HCT116 (cell line): ENCODE measurements around the gene NFIA. TPM values are rescaled to one million over a fixed set of nuclear protein-coding genes. Genes with fewer than 3 reads are reported as not detected.

Experiments used
- ATAC-seq: fragments of 200-7000 bp; cut with Tn5 transposase; 2 replicates; pipeline ENCODE4 v1.9.1; 2020; ENCODE audit warnings: mild to moderate bottlenecking, moderate library complexity
- BruUV-seq: library from RNA; stranded (reverse); fragments of 400-500 nt; replicated peaks from 2 replicates; lab custom pipeline; 2021; lab: Mats Ljungman, UMichigan
- CTCF ChIA-PET: fragments of 300-600 bp; sonication (Branson Sonifier 250); formaldehyde crosslinking; loops from one replicate; lab custom pipeline; 2021; ENCODE audit warnings: antibody characterized with exemption; lab: Charles Lee
- POLR2A ChIA-PET: fragments of 300-600, 350-600 bp; sonication (Branson Sonifier 250); formaldehyde crosslinking; loops from one replicate; lab custom pipeline; 2021; ENCODE audit warnings: antibody characterized with exemption; lab: Charles Lee
- RAD21 ChIA-PET, 2 experiments: fragments of 300-600 bp; sonication (Branson Sonifier 250); formaldehyde crosslinking; loops; one replicate each; lab custom pipeline; 2023; ENCODE audit warnings: low total read pairs in 2 of 2; ENCODE audit not compliant: uncharacterized antibody in 2 of 2, unreplicated experiment in 2 of 2, low non-redundant PET in 1 of 2; lab: Charles Lee
- DNase-seq: peaks from one replicate; pipeline ENCODE4 v3.0.0-alpha.2; 2010; ENCODE audit warnings: low read depth, low spot score
- H2AFZ ChIP-seq: fragments of 200-600 bp; shearing (Covaris generic), sonication (generic); 2 replicates; pipeline ENCODE4 v1.6.1; 2017; ENCODE audit warnings: low read depth, mixed run types, mixed read lengths, antibody characterized with exemption, low read length; ENCODE audit not compliant: poor library complexity, severe bottlenecking
- H3K27ac ChIP-seq: 2 replicates; pipeline ENCODE4 v1.5.1; 2012; ENCODE audit warnings: low read depth, low read length
- H3K27me3 ChIP-seq: fragments of 200-600 bp; sonication (generic); 2 replicates; pipeline ENCODE4 v1.6.1; 2016; ENCODE audit warnings: mixed run types, low read length, mixed read lengths; ENCODE audit not compliant: insufficient read depth
- H3K36me3 ChIP-seq, 2 experiments: fragments of 200-500 bp in 1 of 2; fragments of 200-600 bp in 1 of 2; sonication (Bioruptor generic) in 1 of 2; sonication (generic) in 1 of 2; 2 replicates each; pipeline versions ENCODE4 v1.5.1 to v1.6.1; 2014 to 2016; ENCODE audit warnings: low read length in 2 of 2, inconsistent platforms in 1 of 2, mixed read lengths in 1 of 2, mixed run types in 1 of 2; ENCODE audit not compliant: insufficient read depth in 2 of 2, control insufficient read depth in 1 of 2
- H3K4me1 ChIP-seq, 2 experiments: fragments of 200-600 bp in 1 of 2; sonication (generic) in 1 of 2; 2 replicates each; pipeline versions ENCODE4 v1.5.1 to v1.6.1; 2012 to 2017; ENCODE audit warnings: low read length in 2 of 2, inconsistent platforms in 1 of 2, mild to moderate bottlenecking in 1 of 2, mixed read lengths in 1 of 2, mixed run types in 1 of 2, moderate library complexity in 1 of 2; ENCODE audit not compliant: insufficient read depth in 2 of 2, control insufficient read depth in 1 of 2
- H3K4me2 ChIP-seq: fragments of 200-600 bp; sonication (generic); 2 replicates; pipeline ENCODE4 v1.6.1; 2017; ENCODE audit warnings: mixed run types, low read length, mixed read lengths
- H3K4me3 ChIP-seq, 2 experiments: fragments of 200-600 bp in 1 of 2; sonication (generic) in 1 of 2; replicated peaks in 1 of 2; 2 replicates each; pipeline ENCODE4 v1.5.1; 2011 to 2016; ENCODE audit warnings: low read length in 2 of 2, control low read depth in 1 of 2, low read depth in 1 of 2, mild to moderate bottlenecking in 1 of 2, mixed read lengths in 1 of 2, mixed run types in 1 of 2
- H3K79me2 ChIP-seq: fragments of 200-600 bp; sonication (generic); 2 replicates; pipeline ENCODE4 v1.6.1; 2017; ENCODE audit warnings: mild to moderate bottlenecking, mixed run types, low read length, moderate library complexity, mixed read lengths; ENCODE audit not compliant: insufficient read depth
- H3K9ac ChIP-seq: fragments of 200-600 bp; sonication (generic); 2 replicates; pipeline ENCODE4 v1.6.1; 2016; ENCODE audit warnings: low read length, mixed read lengths
- H3K9me2 ChIP-seq: fragments of 200-600 bp; sonication (generic), shearing (Covaris generic); 2 replicates; pipeline ENCODE4 v1.6.1; 2017; ENCODE audit warnings: mixed run types, mild to moderate bottlenecking, moderate library complexity; ENCODE audit not compliant: insufficient read depth
- H3K9me3 ChIP-seq, 2 experiments: fragments of 200-500 bp in 1 of 2; fragments of 200-600 bp in 1 of 2; sonication (Bioruptor generic) in 1 of 2; sonication (generic) in 1 of 2; 2 replicates each; pipeline ENCODE4 v1.6.1; 2014 to 2017; ENCODE audit warnings: low read length in 2 of 2, mixed read lengths in 2 of 2, inconsistent platforms in 1 of 2, low read depth in 1 of 2, mild to moderate bottlenecking in 1 of 2, mixed run types in 1 of 2, moderate library complexity in 1 of 2; ENCODE audit not compliant: control insufficient read depth in 1 of 2, insufficient read depth in 1 of 2
- H4K20me1 ChIP-seq: fragments of 200-600 bp; sonication (generic), shearing (Covaris generic); 2 replicates; pipeline ENCODE4 v1.6.1; 2017; ENCODE audit warnings: mixed run types, mild to moderate bottlenecking, moderate library complexity; ENCODE audit not compliant: insufficient read depth
- EZH2phosphoT487 ChIP-seq: fragments of 200-600 bp; IDR thresholded peaks from 2 replicates; pipeline ENCODE4 v1.6.1; 2018; ENCODE audit warnings: antibody characterized with exemption, borderline replicate concordance
- FOSL1 ChIP-seq: IDR thresholded peaks from 2 replicates; pipeline ENCODE4 v1.6.1; 2012; ENCODE audit warnings: low read depth
- JUND ChIP-seq: IDR thresholded peaks from 2 replicates; pipeline ENCODE4 v1.6.1; 2012
- POLR2A ChIP-seq: IDR thresholded peaks from 2 replicates; pipeline ENCODE4 v1.7.0; 2011; ENCODE audit warnings: borderline replicate concordance; ENCODE audit not compliant: insufficient read depth, insufficient read length; ENCODE audit errors: extremely low read depth
- TCF7L2 ChIP-seq: IDR thresholded peaks from 2 replicates; pipeline ENCODE4 v1.7.0; 2011; ENCODE audit warnings: borderline replicate concordance, inconsistent platforms; ENCODE audit not compliant: insufficient read depth, insufficient read length; ENCODE audit errors: extremely low read depth
- YY1 ChIP-seq: IDR thresholded peaks from 2 replicates; pipeline ENCODE4 v1.6.1; 2011; ENCODE audit warnings: low read length, low read depth, moderate library complexity, mild to moderate bottlenecking; ENCODE audit not compliant: insufficient replicate concordance; ENCODE audit errors: extremely low read depth
- ZFX ChIP-seq: fragments of 450-650 bp; IDR thresholded peaks from 2 replicates; pipeline ENCODE4 v1.6.1; 2017
- intact Hi-C: fragments of 100-400 bp; cut with micrococcal nuclease; formaldehyde crosslinking; loops from 2 replicates; pipeline ENCODE4 v1.10.0; 2022
- total RNA-seq: library from RNA; stranded (reverse); gene quantifications from one replicate; pipeline ENCODE4 v1.2.1, GENCODE V29; 2021; ENCODE audit not compliant: unreplicated experiment
- TF ChIP-seq, protein P1 (sequence below): IDR thresholded peaks from 2 replicates; pipeline ENCODE4 v1.6.1; 2012
- TF ChIP-seq, protein P2 (sequence below): IDR thresholded peaks from 2 replicates; pipeline ENCODE4 v1.6.1; 2011; ENCODE audit warnings: mild to moderate bottlenecking, low read length, moderate library complexity; ENCODE audit not compliant: insufficient replicate concordance; ENCODE audit errors: extremely low read depth

NFIA gene
- total RNA-seq, 1 experiment from 2014 or later, result 17.2 TPM

DNA sequence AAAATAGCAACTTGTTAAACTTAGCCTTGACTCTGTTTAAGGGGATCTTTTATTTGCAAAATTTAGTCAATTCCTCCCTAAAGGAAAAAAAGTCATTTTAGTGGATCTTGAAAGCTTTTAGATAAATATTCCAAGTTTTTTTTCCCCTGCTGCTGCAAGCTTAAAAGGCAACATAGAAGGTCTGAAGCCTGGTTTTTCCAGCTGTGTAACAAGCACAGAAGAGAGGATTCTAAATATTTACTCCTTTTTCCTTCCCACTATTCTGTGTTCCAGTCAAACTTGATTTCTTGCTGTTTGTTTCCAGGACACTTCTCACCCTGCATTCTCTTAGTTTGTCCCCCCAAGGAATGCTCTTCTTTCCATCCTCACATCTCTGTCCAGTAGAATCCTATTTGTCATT, 86.7 kb downstream of the NFIA start:
- Histone ChIP-seq H3K9ac (no peak overlapping the region), H4K20me1 (no peaks in the 10 kb centered on the region), H3K4me3 (no peak overlapping the region), H3K27me3 (no peaks in the 10 kb centered on the region), H3K27ac (no peak overlapping the region), H3K79me2 (no peaks in the 10 kb centered on the region), H3K9me3 (no peaks in the 10 kb centered on the region), H2AFZ (no peak overlapping the region), H3K4me1 (peaks cover 0 to 16% of the 10 kb centered on the region in 2 experiments; a peak in 1 of 4 replicates), H3K4me2 (no peak overlapping the region), H3K36me3 (no peaks in the 10 kb centered on the region), H3K9me2 (no peaks in the 10 kb centered on the region)
- POLR2A ChIA-PET, result no interaction called here
- no peak for DNase-seq
- RAD21 ChIA-PET, result no interaction called here
- TF ChIP-seq EZH2phosphoT487 (no peak), YY1 (no peak), ZFX (no peak), POLR2A (no peak), TCF7L2 (no peak), JUND (no peak), FOSL1 (no peak)
- TF ChIP-seq, protein P1, sequence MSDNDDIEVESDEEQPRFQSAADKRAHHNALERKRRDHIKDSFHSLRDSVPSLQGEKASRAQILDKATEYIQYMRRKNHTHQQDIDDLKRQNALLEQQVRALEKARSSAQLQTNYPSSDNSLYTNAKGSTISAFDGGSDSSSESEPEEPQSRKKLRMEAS, result no peak
- TF ChIP-seq, protein P2, sequence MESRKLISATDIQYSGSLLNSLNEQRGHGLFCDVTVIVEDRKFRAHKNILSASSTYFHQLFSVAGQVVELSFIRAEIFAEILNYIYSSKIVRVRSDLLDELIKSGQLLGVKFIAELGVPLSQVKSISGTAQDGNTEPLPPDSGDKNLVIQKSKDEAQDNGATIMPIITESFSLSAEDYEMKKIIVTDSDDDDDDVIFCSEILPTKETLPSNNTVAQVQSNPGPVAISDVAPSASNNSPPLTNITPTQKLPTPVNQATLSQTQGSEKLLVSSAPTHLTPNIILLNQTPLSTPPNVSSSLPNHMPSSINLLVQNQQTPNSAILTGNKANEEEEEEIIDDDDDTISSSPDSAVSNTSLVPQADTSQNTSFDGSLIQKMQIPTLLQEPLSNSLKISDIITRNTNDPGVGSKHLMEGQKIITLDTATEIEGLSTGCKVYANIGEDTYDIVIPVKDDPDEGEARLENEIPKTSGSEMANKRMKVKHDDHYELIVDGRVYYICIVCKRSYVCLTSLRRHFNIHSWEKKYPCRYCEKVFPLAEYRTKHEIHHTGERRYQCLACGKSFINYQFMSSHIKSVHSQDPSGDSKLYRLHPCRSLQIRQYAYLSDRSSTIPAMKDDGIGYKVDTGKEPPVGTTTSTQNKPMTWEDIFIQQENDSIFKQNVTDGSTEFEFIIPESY, result no peak
- no peak for ATAC-seq
- intact Hi-C loops, result no loop called here
- CTCF ChIA-PET, result no interaction called here
- BruUV-seq, result no TSS peak
